Loucy (cell line): ENCODE measurements around the gene RBM19.

Experiments
- EZH2phosphoT487 ChIP-seq: fragments of 200-600 bp; IDR thresholded peaks from 2 replicates; pipeline ENCODE4 v1.6.1; 2018; ENCODE audit warnings: antibody characterized with exemption, mild to moderate bottlenecking, moderate library complexity, borderline replicate concordance
- TF ChIP-seq, protein P1 (sequence below): fragments of 200-600 bp; sonication (generic); conservative IDR thresholded peaks from 2 replicates; pipeline ENCODE4 v1.5.1; 2014; ENCODE audit warnings: mild to moderate bottlenecking, antibody characterized with exemption, low read length

DNA sequence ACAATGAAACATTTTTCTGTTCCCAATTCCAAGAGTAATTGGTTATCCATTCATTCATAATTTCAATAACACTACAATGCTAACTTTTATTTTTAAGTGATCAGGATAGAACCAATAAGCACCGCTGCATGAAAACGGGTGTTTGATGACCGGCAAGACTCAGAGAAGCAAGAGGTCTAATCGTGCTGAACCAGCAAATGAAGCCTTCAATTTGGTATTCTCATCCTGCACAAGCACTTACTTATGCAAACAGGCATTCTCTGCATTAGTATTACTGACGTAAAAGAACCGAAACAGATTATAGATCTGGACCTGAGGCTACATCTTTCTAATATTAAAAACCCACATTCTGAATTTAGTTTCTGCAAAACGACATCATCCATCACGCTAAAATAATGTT lies 67.7 kb downstream of the RBM19 start:
- no peak for TF ChIP-seq EZH2phosphoT487
- TF ChIP-seq, protein P1, sequence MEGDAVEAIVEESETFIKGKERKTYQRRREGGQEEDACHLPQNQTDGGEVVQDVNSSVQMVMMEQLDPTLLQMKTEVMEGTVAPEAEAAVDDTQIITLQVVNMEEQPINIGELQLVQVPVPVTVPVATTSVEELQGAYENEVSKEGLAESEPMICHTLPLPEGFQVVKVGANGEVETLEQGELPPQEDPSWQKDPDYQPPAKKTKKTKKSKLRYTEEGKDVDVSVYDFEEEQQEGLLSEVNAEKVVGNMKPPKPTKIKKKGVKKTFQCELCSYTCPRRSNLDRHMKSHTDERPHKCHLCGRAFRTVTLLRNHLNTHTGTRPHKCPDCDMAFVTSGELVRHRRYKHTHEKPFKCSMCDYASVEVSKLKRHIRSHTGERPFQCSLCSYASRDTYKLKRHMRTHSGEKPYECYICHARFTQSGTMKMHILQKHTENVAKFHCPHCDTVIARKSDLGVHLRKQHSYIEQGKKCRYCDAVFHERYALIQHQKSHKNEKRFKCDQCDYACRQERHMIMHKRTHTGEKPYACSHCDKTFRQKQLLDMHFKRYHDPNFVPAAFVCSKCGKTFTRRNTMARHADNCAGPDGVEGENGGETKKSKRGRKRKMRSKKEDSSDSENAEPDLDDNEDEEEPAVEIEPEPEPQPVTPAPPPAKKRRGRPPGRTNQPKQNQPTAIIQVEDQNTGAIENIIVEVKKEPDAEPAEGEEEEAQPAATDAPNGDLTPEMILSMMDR, result no peak
